ENCODE measurements around the gene MAP6. TPM values are rescaled to one million over a fixed set of nuclear protein-coding genes. Genes with fewer than 3 reads are reported as not detected.
"Not testable (repeated sequence)": the region's sequence is repeated elsewhere in the genome, so short reads cannot be mapped to it uniquely, and the experiment has no call there.

The MAP6 gene
- total RNA-seq, 2 experiments from 2014 or later = not detected

DNA sequence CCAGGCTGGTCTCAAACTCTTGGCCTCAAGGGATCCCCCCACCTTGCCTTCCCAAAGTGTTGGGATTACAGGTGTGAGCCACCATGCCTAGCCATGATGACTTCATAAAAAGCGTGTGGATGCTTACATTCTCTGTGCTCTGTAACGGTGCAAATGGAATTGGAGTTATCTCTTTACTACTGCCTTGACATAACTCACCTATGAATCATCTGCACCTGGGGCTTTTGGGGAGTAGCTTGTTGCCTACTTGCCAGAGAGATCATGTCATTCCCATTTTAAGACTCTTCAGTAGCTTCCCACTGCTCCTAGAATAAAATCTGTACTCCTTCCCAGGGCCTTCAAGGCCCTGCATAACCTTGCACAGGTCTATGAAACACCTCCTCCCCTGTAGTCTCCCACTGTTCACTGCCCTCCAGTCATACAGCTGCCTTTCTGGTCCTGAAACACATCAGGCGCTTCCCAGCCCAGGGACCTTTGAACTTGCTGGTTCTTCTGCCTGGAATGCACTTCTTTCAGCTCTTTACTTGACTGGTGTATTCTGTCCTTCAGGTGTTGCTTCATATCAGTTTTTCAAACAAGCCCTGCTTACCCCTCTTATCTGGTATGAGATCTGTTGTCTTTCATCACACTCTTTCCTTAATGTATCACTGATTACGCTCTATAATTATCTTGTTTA, 29.2 kb upstream of the MAP6 start:
- no peaks in the 10 kb centered on the region for H3K9me3 Mint-ChIP-seq
- CTCF ChIA-PET = interaction anchor here (1.3 kb wide), 1 partner anchor 8 kb away, joined by 3 read pairs; no protein-coding TSS in a partner anchor
- intact Hi-C loops (cut with DNase I, micrococcal nuclease) = no loop called here

DNA sequence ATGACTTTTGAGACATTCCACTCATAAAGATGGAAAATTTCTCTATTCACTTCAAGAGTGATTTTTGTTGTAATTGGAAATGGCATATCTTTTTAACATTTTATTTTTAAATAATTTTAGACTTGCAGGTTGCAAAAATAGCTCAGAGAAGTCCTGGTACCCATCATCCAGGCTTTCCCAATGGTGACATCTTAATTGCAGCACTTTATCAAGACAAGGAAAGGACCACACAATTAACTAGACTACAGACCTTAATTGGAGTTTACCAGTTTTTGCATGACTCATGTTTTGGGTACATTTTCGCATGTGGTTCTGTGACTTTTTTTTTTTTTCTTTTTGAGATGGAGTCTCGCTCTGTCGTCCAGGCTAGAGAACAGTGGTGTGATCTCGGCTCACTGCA, 23.0 kb upstream of the MAP6 start:
- Mint-ChIP-seq H3K9me3 (no peaks in the 10 kb centered on the region), H3K4me1 (ENCODE audit: low read depth) (no peaks in the 10 kb centered on the region), H3K27ac (no peak overlapping the region), H3K27me3 (peaks cover 72% of the 10 kb centered on the region), H3K4me3 (no peak overlapping the region), H3K36me3 (ENCODE audit: low read depth) (no peaks in the 10 kb centered on the region)
- POLR2A ChIA-PET = no interaction called here
- peaks cover 4 to 16% of the 10 kb centered on the region in 2 experiments for H3K27me3 ChIP-seq (ENCODE audit: control insufficient read depth in 1 of 2, insufficient read depth in 2 of 2, low read length in 2 of 2)
- no peak overlapping the region for H3K27ac ChIP-seq (ENCODE audit: low read depth in 1 of 2, low read length in 2 of 2)
- no peaks in the 10 kb centered on the region for H3K4me1 ChIP-seq (ENCODE audit: insufficient read depth, low read length)
- CTCF ChIA-PET = no interaction called here
- ATAC-seq (ENCODE audit: poor library complexity) (no peak), DNase-seq (no peak)
- H3K4me3 ChIP-seq (ENCODE audit: low read length) = no peak overlapping the region
- H3K36me3 ChIP-seq (ENCODE audit: insufficient read depth, low read length) = no peaks in the 10 kb centered on the region
- TF ChIP-seq, protein P1, sequence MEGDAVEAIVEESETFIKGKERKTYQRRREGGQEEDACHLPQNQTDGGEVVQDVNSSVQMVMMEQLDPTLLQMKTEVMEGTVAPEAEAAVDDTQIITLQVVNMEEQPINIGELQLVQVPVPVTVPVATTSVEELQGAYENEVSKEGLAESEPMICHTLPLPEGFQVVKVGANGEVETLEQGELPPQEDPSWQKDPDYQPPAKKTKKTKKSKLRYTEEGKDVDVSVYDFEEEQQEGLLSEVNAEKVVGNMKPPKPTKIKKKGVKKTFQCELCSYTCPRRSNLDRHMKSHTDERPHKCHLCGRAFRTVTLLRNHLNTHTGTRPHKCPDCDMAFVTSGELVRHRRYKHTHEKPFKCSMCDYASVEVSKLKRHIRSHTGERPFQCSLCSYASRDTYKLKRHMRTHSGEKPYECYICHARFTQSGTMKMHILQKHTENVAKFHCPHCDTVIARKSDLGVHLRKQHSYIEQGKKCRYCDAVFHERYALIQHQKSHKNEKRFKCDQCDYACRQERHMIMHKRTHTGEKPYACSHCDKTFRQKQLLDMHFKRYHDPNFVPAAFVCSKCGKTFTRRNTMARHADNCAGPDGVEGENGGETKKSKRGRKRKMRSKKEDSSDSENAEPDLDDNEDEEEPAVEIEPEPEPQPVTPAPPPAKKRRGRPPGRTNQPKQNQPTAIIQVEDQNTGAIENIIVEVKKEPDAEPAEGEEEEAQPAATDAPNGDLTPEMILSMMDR (IDR thresholded peaks at IDR 0.05) = no peak
- H3K9me3 ChIP-seq (ENCODE audit: control insufficient read depth in 1 of 2, insufficient read depth in 1 of 2, low read length in 2 of 2) = peaks cover 0 to 6% of the 10 kb centered on the region in 2 experiments
- intact Hi-C loops (cut with DNase I, micrococcal nuclease) = no loop called here

More for the DNA sequence above, 29.2 kb upstream of the MAP6 start:
- Histone ChIP-seq H3K27ac (ENCODE audit: low read depth in 1 of 2, low read length in 2 of 2) (no peak overlapping the region), H3K36me3 (ENCODE audit: insufficient read depth, low read length) (no peaks in the 10 kb centered on the region), H3K4me3 (ENCODE audit: low read length) (no peak overlapping the region), H3K27me3 (ENCODE audit: control insufficient read depth in 1 of 2, insufficient read depth in 2 of 2, low read length in 2 of 2) (peaks cover 10 to 20% of the 10 kb centered on the region in 2 experiments), H3K4me1 (ENCODE audit: insufficient read depth, low read length) (no peaks in the 10 kb centered on the region), H3K9me3 (ENCODE audit: control insufficient read depth in 1 of 2, insufficient read depth in 1 of 2, low read length in 2 of 2) (no peaks in the 10 kb centered on the region)
- H3K4me3 Mint-ChIP-seq = no peak overlapping the region
- ATAC-seq (ENCODE audit: poor library complexity) (no peak), DNase-seq (no peak)
- H3K4me1 Mint-ChIP-seq (ENCODE audit: low read depth) = no peaks in the 10 kb centered on the region
- no peak overlapping the region for H3K27ac Mint-ChIP-seq
- H3K27me3 Mint-ChIP-seq = peaks cover 74% of the 10 kb centered on the region
- TF ChIP-seq, protein P1 (IDR thresholded peaks at IDR 0.05) = no peak
- no peaks in the 10 kb centered on the region for H3K36me3 Mint-ChIP-seq (ENCODE audit: low read depth)
- POLR2A ChIA-PET = no interaction called here

DNA sequence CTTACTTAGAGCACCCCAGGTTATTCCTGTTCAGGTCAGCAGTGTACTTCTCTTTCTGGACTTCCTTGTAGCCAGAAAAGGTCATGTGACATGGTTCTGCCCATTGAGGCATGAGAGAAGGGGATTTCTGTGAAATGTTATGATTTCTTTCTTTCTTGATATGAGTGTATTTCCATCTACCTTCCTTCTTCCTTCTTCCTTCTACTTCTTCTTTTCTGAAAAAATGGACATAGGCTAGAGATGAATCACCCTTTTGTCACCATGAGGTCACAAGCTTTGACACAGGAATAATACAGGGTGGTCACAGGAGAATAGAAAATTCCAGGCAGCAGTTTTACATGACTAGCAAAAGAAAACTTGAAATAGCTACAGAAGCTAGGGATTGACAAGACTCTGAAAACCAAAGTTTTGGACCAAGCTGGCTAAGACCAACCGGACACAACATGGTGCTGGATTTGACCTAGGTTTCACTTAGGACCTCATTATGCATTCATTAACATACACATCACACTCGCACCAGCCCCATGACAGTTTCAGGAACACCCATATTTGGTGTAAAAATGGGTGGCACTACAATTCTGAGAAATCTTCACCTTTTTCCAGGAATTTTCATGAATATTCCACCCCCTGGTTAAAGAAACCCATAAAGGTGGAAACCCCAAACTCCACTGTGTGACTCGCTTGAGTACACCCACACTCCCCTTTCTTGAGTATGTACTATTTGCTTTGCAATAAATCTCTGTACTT, 21.2 kb upstream of the MAP6 start:
- Mint-ChIP-seq H3K4me1 (ENCODE audit: low read depth) (no peaks in the 10 kb centered on the region), H3K27ac (no peak overlapping the region), H3K4me3 (no peak overlapping the region), H3K27me3 (peaks cover 75% of the 10 kb centered on the region), H3K36me3 (ENCODE audit: low read depth) (no peaks in the 10 kb centered on the region), H3K9me3 (peaks cover 9% of the 10 kb centered on the region)
- DNase-seq = peak in 2 of 14 experiments; percentile 43 to 45
- H3K4me3 ChIP-seq (ENCODE audit: low read length) = no peak overlapping the region
- intact Hi-C loops (cut with DNase I, micrococcal nuclease) = no loop called here
- H3K27ac ChIP-seq (ENCODE audit: low read depth in 1 of 2, low read length in 2 of 2) = no peak overlapping the region
- ChIA-PET CTCF (no interaction called here), POLR2A (no interaction called here)
- H3K4me1 ChIP-seq (ENCODE audit: insufficient read depth, low read length) = no peaks in the 10 kb centered on the region
- H3K9me3 ChIP-seq (ENCODE audit: control insufficient read depth in 1 of 2, insufficient read depth in 1 of 2, low read length in 2 of 2) = peaks cover 6% of the 10 kb centered on the region in 2 experiments
- no peaks in the 10 kb centered on the region for H3K36me3 ChIP-seq (ENCODE audit: insufficient read depth, low read length)
- TF ChIP-seq, protein P1 (IDR thresholded peaks at IDR 0.05) = no peak
- ATAC-seq (ENCODE audit: poor library complexity) = no peak
- peaks cover 4 to 13% of the 10 kb centered on the region in 2 experiments for H3K27me3 ChIP-seq (ENCODE audit: control insufficient read depth in 1 of 2, insufficient read depth in 2 of 2, low read length in 2 of 2)

DNA sequence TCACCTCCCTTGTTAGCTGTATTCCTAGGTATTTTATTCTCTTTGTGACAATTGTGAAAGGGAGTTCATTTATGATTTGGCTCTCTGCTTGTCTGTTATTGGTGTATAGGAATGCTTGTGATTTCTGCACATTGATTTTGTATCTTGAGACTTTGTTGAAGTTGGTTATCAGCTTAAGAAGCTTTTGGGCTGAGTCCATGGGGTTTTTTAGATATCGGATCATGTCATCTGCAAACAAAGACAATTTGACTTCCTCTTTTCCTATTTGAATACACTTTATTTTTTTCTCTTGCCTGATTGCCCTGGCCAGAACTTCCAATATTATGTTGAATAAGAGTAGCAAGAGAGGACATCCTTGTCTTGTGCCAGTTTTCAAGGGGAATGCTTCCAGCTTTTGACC, 15.0 kb upstream of the MAP6 start:
- POLR2A ChIA-PET; DNase-seq; H3K36me3 ChIP-seq (ENCODE audit: insufficient read depth, low read length); H3K4me1 Mint-ChIP-seq (ENCODE audit: low read depth); H3K27ac ChIP-seq (ENCODE audit: low read depth in 1 of 2, low read length in 2 of 2); H3K4me3 Mint-ChIP-seq; intact Hi-C loops (cut with DNase I, micrococcal nuclease); H3K36me3 Mint-ChIP-seq (ENCODE audit: low read depth); ATAC-seq (ENCODE audit: poor library complexity); H3K27ac Mint-ChIP-seq; H3K4me3 ChIP-seq (ENCODE audit: low read length); CTCF ChIA-PET; H3K9me3 ChIP-seq (ENCODE audit: control insufficient read depth in 1 of 2, insufficient read depth in 1 of 2, low read length in 2 of 2); H3K27me3 ChIP-seq (ENCODE audit: control insufficient read depth in 1 of 2, insufficient read depth in 2 of 2, low read length in 2 of 2); H3K4me1 ChIP-seq (ENCODE audit: insufficient read depth, low read length): not testable (repeated sequence)
- peaks cover 16% of the 10 kb centered on the region for H3K9me3 Mint-ChIP-seq
- peaks cover 62% of the 10 kb centered on the region for H3K27me3 Mint-ChIP-seq
